Naive thymus-derived CD4-positive, alpha-beta T cell (primary cell): ENCODE measurements around the gene MEGF11. TPM values are rescaled to one million over a fixed set of nuclear protein-coding genes. Genes with fewer than 3 reads are reported as not detected.

Source experiments
- ATAC-seq: fragments of 150-1000 bp; cut with Tn5 transposase; 2 replicates; pipeline ENCODE4 v1.10.0; 2021; ENCODE audit warnings: mild to moderate bottlenecking, moderate library complexity
- CTCF ChIA-PET: fragments of 350-600 bp; sonication (Branson Sonifier 250); formaldehyde crosslinking; loops from one replicate; lab custom pipeline; 2021; ENCODE audit warnings: antibody characterized with exemption; lab: Charles Lee
- POLR2A ChIA-PET: fragments of 350-600 bp; sonication (Branson Sonifier 250); formaldehyde crosslinking; loops from one replicate; lab custom pipeline; 2021; ENCODE audit warnings: antibody characterized with exemption, inconsistent platforms; lab: Charles Lee
- DNase-seq, 9 donors: peaks; one replicate each; pipeline versions ENCODE4 v3.0.0 to v3.0.0-alpha.2; 2020 to 2022; ENCODE audit warnings: mixed read lengths in 1 of 9
- H3K27ac ChIP-seq: one replicate; pipeline ENCODE4 v1.7.0; 2013; ENCODE audit warnings: mild to moderate bottlenecking, low read depth, low read length, moderate library complexity
- H3K27me3 ChIP-seq, 2 donors: one replicate each; pipeline ENCODE4 v1.7.0; 2013; ENCODE audit warnings: low read length in 2 of 2, mild to moderate bottlenecking in 2 of 2, moderate library complexity in 2 of 2; ENCODE audit not compliant: control insufficient read depth in 2 of 2, insufficient read depth in 2 of 2
- H3K36me3 ChIP-seq, 3 experiments: 1 replicate in 2 of 3; 2 replicates in 1 of 3; pipeline ENCODE4 v1.7.0; 2013; ENCODE audit warnings: low read length in 3 of 3, mild to moderate bottlenecking in 3 of 3, moderate library complexity in 1 of 3; ENCODE audit not compliant: insufficient read depth in 3 of 3, control insufficient read depth in 2 of 3
- H3K4me1 ChIP-seq, 2 donors: one replicate each; pipeline ENCODE4 v1.7.0; 2013; ENCODE audit warnings: low read length in 2 of 2, mild to moderate bottlenecking in 2 of 2, moderate library complexity in 1 of 2; ENCODE audit not compliant: control insufficient read depth in 2 of 2, insufficient read depth in 2 of 2
- H3K4me3 ChIP-seq: 2 replicates; pipeline ENCODE4 v1.7.0; 2013; ENCODE audit warnings: mild to moderate bottlenecking, low read length
- H3K9me3 ChIP-seq, 3 experiments: 1 replicate in 2 of 3; 2 replicates in 1 of 3; pipeline ENCODE4 v1.7.0; 2013; ENCODE audit warnings: low read length in 3 of 3; ENCODE audit not compliant: control insufficient read depth in 2 of 3
- H3K27ac Mint-ChIP-seq, 9 donors: one replicate each; pipeline ENCODE4 v1.8.0; 2020 to 2022; ENCODE audit warnings: mixed read lengths in 9 of 9, mild to moderate bottlenecking in 8 of 9, moderate library complexity in 5 of 9, inconsistent platforms in 2 of 9
- H3K27me3 Mint-ChIP-seq, 5 donors: one replicate each; pipeline ENCODE4 v1.8.0; 2021 to 2022; ENCODE audit warnings: mixed read lengths in 5 of 5, mild to moderate bottlenecking in 1 of 5
- H3K36me3 Mint-ChIP-seq, 5 donors: one replicate each; pipeline ENCODE4 v1.8.0; 2020 to 2022; ENCODE audit warnings: mixed read lengths in 5 of 5, mild to moderate bottlenecking in 3 of 5, inconsistent platforms in 1 of 5
- H3K4me1 Mint-ChIP-seq, 7 donors: one replicate each; pipeline ENCODE4 v1.8.0; 2020 to 2022; ENCODE audit warnings: mixed read lengths in 7 of 7, mild to moderate bottlenecking in 3 of 7, inconsistent platforms in 1 of 7
- H3K4me3 Mint-ChIP-seq, 10 donors: one replicate each; pipeline ENCODE4 v1.8.0; 2020 to 2022; ENCODE audit warnings: mild to moderate bottlenecking in 10 of 10, mixed read lengths in 10 of 10, moderate library complexity in 6 of 10, inconsistent platforms in 2 of 10
- H3K9me3 Mint-ChIP-seq, 11 donors: one replicate each; pipeline ENCODE4 v1.8.0; 2020 to 2022; ENCODE audit warnings: mixed read lengths in 11 of 11, mild to moderate bottlenecking in 4 of 11, inconsistent platforms in 1 of 11, moderate library complexity in 1 of 11
- intact Hi-C, 2 donors: fragments of 100-400 bp; cut with micrococcal nuclease; formaldehyde crosslinking; loops; one replicate each; pipeline ENCODE4 v1.15.1; 2023
- polyA plus RNA-seq, 2 donors: library from polyadenylated mRNA; unstranded; fragments of 300-500 nt; fragmentation: Illumina TruSeq; gene quantifications; one replicate each; pipeline ENCODE4 v1.2.3, GENCODE V29; 2021
- total RNA-seq, 6 experiments: library from RNA in 5 of 6; stranded (reverse) in 5 of 6; gene quantifications; 1 replicate in 5 of 6; 2 replicates in 1 of 6; pipeline ENCODE4 v1.2.3 and lab custom pipeline; 2021 to 2026

MEGF11 gene
- total and polyA plus RNA-seq, 7 experiments from 2014 or later, result 0.45 TPM; not detected in 6

- Mint-ChIP-seq H3K36me3 (no peaks in the 10 kb centered on the region), H3K27me3 (peaks cover 4 to 35% (median 18%) of the 10 kb centered on the region in 5 donors), H3K27ac (no peak overlapping the region), H3K4me1 (no peaks in the 10 kb centered on the region), H3K4me3 (no peak overlapping the region), H3K9me3 (no peaks in the 10 kb centered on the region)
- ChIA-PET POLR2A (no interaction called here), CTCF (no interaction called here)
- Histone ChIP-seq H3K4me1 (no peaks in the 10 kb centered on the region), H3K4me3 (no peak overlapping the region), H3K27me3 (no peaks in the 10 kb centered on the region), H3K27ac (no peak overlapping the region), H3K36me3 (no peaks in the 10 kb centered on the region), H3K9me3 (no peaks in the 10 kb centered on the region)
- no peak for DNase-seq
- no peak for ATAC-seq
- intact Hi-C loops, result no loop called here
Measured at GRCh38 chr15:66239514-66239913, 14.0 kb downstream of the MEGF11 start.

DNA sequence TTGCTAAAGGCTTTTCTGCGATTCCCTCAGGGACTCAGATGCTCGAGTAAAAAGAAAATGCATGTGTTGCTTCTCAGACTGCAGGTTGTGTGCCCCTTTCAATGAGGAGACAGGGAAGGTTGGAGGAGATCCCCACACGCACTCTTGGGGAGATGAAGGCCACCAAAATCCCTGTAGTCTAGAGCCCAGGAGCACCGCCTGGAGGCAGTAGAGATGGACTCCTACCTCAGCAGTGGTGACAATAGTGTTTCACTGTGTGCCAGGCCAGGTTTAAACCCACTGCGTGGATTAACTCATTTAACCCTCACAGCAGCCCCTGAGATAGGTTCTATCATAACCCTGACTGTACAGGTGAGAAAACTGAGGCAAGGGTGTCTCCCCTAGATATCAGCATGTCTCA lies 15.2 kb downstream of the MEGF11 start:
- H3K27me3 ChIP-seq, result no peaks in the 10 kb centered on the region
- Mint-ChIP-seq H3K27me3 (peaks cover 0 to 32% (median 18%) of the 10 kb centered on the region in 5 donors), H3K9me3 (no peaks in the 10 kb centered on the region), H3K27ac (no peak overlapping the region), H3K4me1 (no peaks in the 10 kb centered on the region), H3K4me3 (no peak overlapping the region), H3K36me3 (no peaks in the 10 kb centered on the region)
- ChIA-PET CTCF (no interaction called here), POLR2A (no interaction called here)
- no peak for ATAC-seq
- H3K27ac ChIP-seq, result no peak overlapping the region
- no peak overlapping the region for H3K4me3 ChIP-seq
- no peaks in the 10 kb centered on the region for H3K4me1 ChIP-seq
- intact Hi-C loops, result no loop called here
- no peaks in the 10 kb centered on the region for H3K36me3 ChIP-seq
- no peaks in the 10 kb centered on the region for H3K9me3 ChIP-seq
- no peak for DNase-seq

- no peak overlapping the region for H3K4me3 Mint-ChIP-seq
- POLR2A ChIA-PET, result no interaction called here
- no peaks in the 10 kb centered on the region for H3K36me3 Mint-ChIP-seq
- intact Hi-C loops, result no loop called here
- Histone ChIP-seq H3K4me1 (no peaks in the 10 kb centered on the region), H3K27me3 (no peaks in the 10 kb centered on the region), H3K4me3 (no peak overlapping the region), H3K27ac (no peak overlapping the region), H3K36me3 (no peaks in the 10 kb centered on the region), H3K9me3 (no peaks in the 10 kb centered on the region)
- no peaks in the 10 kb centered on the region for H3K9me3 Mint-ChIP-seq
- H3K27me3 Mint-ChIP-seq, result peaks cover 0 to 29% (median 18%) of the 10 kb centered on the region in 5 donors
- DNase-seq (no peak), ATAC-seq (no peak)
- no peaks in the 10 kb centered on the region for H3K4me1 Mint-ChIP-seq
- CTCF ChIA-PET, result no interaction called here
- H3K27ac Mint-ChIP-seq, result no peak overlapping the region
Measured at GRCh38 chr15:66237513-66238235, 15.9 kb downstream of the MEGF11 start.

GRCh38 chr15:66236806-66237375 lies 16.7 kb downstream of the MEGF11 start:
- Histone ChIP-seq H3K4me1 (no peaks in the 10 kb centered on the region), H3K9me3 (no peaks in the 10 kb centered on the region), H3K27me3 (no peaks in the 10 kb centered on the region), H3K27ac (no peak overlapping the region), H3K4me3 (no peak overlapping the region), H3K36me3 (no peaks in the 10 kb centered on the region)
- H3K9me3 Mint-ChIP-seq, result no peaks in the 10 kb centered on the region
- H3K4me3 Mint-ChIP-seq, result no peak overlapping the region
- DNase-seq (no peak), ATAC-seq (no peak)
- ChIA-PET CTCF (no interaction called here), POLR2A (no interaction called here)
- H3K27ac Mint-ChIP-seq, result no peak overlapping the region
- H3K27me3 Mint-ChIP-seq, result peaks cover 0 to 26% (median 17%) of the 10 kb centered on the region in 5 donors
- no peaks in the 10 kb centered on the region for H3K4me1 Mint-ChIP-seq
- H3K36me3 Mint-ChIP-seq, result no peaks in the 10 kb centered on the region
- intact Hi-C loops, result no loop called here

DNA sequence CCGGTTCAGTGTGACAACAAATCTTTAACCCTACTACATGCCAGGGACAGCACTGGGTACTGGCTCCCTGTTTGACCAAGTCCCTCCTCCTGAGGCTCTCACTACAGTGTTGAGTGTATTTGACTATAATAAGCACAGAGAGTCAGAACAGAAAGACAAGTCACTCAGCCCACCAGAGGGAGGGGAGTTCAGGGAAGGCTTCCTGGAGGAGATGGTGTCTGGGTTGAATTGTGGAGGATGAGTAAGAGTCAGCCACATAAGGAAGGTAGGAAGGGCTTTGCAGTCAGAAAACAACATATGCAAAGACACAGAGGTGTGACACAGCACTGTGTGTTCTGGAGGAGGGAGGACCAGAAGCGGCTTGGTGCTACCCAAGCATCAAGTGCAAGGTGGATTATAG lies 17.7 kb downstream of the MEGF11 start:
- ATAC-seq (no peak), DNase-seq (no peak)
- no peak overlapping the region for H3K27ac Mint-ChIP-seq
- no peaks in the 10 kb centered on the region for H3K9me3 Mint-ChIP-seq
- ChIA-PET CTCF (no interaction called here), POLR2A (no interaction called here)
- Histone ChIP-seq H3K27me3 (no peaks in the 10 kb centered on the region), H3K9me3 (no peaks in the 10 kb centered on the region), H3K4me1 (no peaks in the 10 kb centered on the region), H3K27ac (no peak overlapping the region), H3K36me3 (no peaks in the 10 kb centered on the region), H3K4me3 (no peak overlapping the region)
- no peak overlapping the region for H3K4me3 Mint-ChIP-seq
- no peaks in the 10 kb centered on the region for H3K4me1 Mint-ChIP-seq
- intact Hi-C loops, result no loop called here
- peaks cover 0 to 23% (median 11%) of the 10 kb centered on the region in 5 donors for H3K27me3 Mint-ChIP-seq
- no peaks in the 10 kb centered on the region for H3K36me3 Mint-ChIP-seq

DNA sequence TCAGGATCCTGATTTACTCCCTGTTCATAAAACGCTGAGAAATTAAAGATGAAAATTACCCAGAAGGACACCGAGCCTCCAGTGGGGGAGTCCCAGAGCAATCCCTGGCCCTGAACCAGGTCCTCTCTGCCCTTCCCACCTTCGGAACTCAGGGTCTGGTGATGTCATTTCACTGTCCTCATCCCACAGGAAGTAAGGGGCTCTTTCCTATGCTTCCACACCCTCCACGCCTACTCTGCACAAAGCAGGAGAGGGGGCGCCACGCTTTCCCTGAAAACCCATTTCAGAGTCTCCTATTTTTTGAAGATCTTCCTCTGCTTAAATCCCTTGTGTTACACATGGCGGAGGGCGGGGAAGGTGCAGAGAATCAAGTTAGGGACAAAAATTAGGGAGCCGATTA lies 18.8 kb downstream of the MEGF11 start:
- H3K9me3 Mint-ChIP-seq, result no peaks in the 10 kb centered on the region
- H3K4me1 ChIP-seq, result no peaks in the 10 kb centered on the region
- H3K4me3 ChIP-seq, result no peak overlapping the region
- ATAC-seq (no peak), DNase-seq (no peak)
- ChIA-PET CTCF (no interaction called here), POLR2A (no interaction called here)
- H3K27ac ChIP-seq, result no peak overlapping the region
- H3K27me3 ChIP-seq, result no peaks in the 10 kb centered on the region
- H3K36me3 Mint-ChIP-seq, result no peaks in the 10 kb centered on the region
- H3K4me3 Mint-ChIP-seq, result no peak overlapping the region
- intact Hi-C loops, result no loop called here
- no peaks in the 10 kb centered on the region for H3K36me3 ChIP-seq
- H3K9me3 ChIP-seq, result no peaks in the 10 kb centered on the region
- no peak overlapping the region for H3K27ac Mint-ChIP-seq
- peaks cover 0 to 23% (median 11%) of the 10 kb centered on the region in 5 donors for H3K27me3 Mint-ChIP-seq
- no peaks in the 10 kb centered on the region for H3K4me1 Mint-ChIP-seq
